AG04450 (cell line): ENCODE data around the gene EPHX1. TPM values are rescaled to one million over a fixed set of nuclear protein-coding genes. Genes with fewer than 3 reads are reported as not detected.
"Not testable (repeated sequence)": the region's sequence is repeated elsewhere in the genome, so short reads cannot be mapped to it uniquely, and the experiment has no call there.

Source experiments
- CTCF ChIA-PET: fragments of 300-600, 350-600 bp; formaldehyde crosslinking; extraction: SDS; loops from one replicate; lab custom pipeline; 2022; ENCODE audit warnings: antibody characterized with exemption, inconsistent platforms; lab: Charles Lee
- POLR2A ChIA-PET: fragments of 350-600 bp; formaldehyde crosslinking; extraction: SDS; loops from one replicate; lab custom pipeline; 2021; ENCODE audit warnings: antibody characterized with exemption, inconsistent platforms; lab: Yijun Ruan, JAX
- DNase-seq: peaks from one replicate; pipeline ENCODE4 v3.0.0-alpha.2; 2011; ENCODE audit warnings: low read depth, low spot score
- H3K27ac ChIP-seq: one replicate; pipeline ENCODE4 v1.5.1; 2012; ENCODE audit warnings: low read depth, low read length, control low read depth
- H3K27me3 ChIP-seq: one replicate; pipeline ENCODE4 v1.6.0; 2012; ENCODE audit warnings: low read length; ENCODE audit not compliant: control insufficient read depth, insufficient read depth
- H3K4me3 ChIP-seq: 2 replicates; pipeline ENCODE4 v1.5.1; 2011; ENCODE audit warnings: mild to moderate bottlenecking, low read depth, low read length, control low read depth
- H3K9me3 ChIP-seq: 2 replicates; pipeline ENCODE4 v1.5.1; 2012; ENCODE audit warnings: low read length; ENCODE audit not compliant: control insufficient read depth, insufficient read depth
- polyA plus RNA-seq: library from polyadenylated mRNA; depleted of rRNA; stranded (reverse); fragments of >200 nt; gene quantifications from 2 replicates; pipeline ENCODE4 v1.2.3, GENCODE V29; 2011
- TF ChIP-seq, protein P1 (sequence below): IDR thresholded peaks from 2 replicates; pipeline ENCODE4 v1.5.1; 2011; ENCODE audit warnings: low read depth, low read length, control low read depth, inconsistent platforms

Gene EPHX1
- polyA plus RNA-seq, 1 experiment = 41.3 TPM

DNA sequence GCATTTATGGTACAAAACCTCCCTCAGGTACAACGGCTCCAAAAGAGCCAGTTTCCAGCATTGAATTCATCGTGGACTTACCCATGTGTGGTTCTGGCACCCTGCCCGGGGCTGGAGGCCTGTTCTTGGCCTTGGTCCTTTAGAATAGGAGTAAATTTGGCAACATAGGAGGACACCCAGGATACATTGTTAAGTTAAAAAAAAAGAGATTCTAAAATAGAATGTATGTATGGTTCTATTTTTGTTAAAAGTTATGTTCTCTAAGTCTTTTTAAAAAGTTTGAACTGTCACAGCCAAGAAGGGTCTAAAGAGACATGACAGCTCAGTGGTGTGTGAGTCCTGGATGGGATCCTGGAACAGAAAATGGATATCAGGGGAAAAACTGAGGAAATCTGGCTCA is 25.9 kb downstream of the EPHX1 start:
- H3K27me3 ChIP-seq = no peaks in the 10 kb centered on the region
- TF ChIP-seq, protein P1, sequence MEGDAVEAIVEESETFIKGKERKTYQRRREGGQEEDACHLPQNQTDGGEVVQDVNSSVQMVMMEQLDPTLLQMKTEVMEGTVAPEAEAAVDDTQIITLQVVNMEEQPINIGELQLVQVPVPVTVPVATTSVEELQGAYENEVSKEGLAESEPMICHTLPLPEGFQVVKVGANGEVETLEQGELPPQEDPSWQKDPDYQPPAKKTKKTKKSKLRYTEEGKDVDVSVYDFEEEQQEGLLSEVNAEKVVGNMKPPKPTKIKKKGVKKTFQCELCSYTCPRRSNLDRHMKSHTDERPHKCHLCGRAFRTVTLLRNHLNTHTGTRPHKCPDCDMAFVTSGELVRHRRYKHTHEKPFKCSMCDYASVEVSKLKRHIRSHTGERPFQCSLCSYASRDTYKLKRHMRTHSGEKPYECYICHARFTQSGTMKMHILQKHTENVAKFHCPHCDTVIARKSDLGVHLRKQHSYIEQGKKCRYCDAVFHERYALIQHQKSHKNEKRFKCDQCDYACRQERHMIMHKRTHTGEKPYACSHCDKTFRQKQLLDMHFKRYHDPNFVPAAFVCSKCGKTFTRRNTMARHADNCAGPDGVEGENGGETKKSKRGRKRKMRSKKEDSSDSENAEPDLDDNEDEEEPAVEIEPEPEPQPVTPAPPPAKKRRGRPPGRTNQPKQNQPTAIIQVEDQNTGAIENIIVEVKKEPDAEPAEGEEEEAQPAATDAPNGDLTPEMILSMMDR = no peak
- POLR2A ChIA-PET = interaction anchor here (0.6 kb wide), 1 partner anchor 22 kb away, joined by 3 read pairs; no protein-coding TSS in a partner anchor
- H3K27ac ChIP-seq = no peak overlapping the region
- CTCF ChIA-PET = interaction anchor here (0.7 to 1.4 kb wide), 2 partner anchors 9 to 14 kb away, joined by 4 to 5 read pairs; no protein-coding TSS in a partner anchor
- no peak overlapping the region for H3K4me3 ChIP-seq
- no peak for DNase-seq
- H3K9me3 ChIP-seq = no peaks in the 10 kb centered on the region

DNA sequence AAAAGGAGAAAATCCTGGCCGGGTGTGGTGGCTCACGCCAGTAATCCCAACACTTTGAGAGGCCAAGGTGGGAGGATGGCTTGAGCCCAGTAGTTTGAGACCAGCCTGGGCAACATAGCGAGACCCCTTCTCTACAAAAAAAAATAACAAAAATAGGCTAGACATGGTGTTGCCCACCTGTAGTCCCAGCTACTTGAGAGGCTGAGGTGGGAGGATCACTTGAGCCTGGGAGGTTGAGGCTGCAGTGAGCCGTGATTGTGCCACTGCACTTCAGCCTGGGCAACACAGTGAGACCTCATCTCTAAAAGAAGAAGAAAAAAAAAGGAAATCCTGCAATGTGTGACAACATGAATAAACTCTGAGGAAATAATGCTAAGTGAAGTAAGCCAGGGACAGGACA is 26.4 kb downstream of the EPHX1 start:
- H3K27me3 ChIP-seq, DNase-seq, H3K4me3 ChIP-seq, POLR2A ChIA-PET, H3K27ac ChIP-seq, H3K9me3 ChIP-seq: not testable (repeated sequence)
- CTCF ChIA-PET = interaction anchor here (1.4 kb wide), 1 partner anchor 9 kb away, joined by 4 read pairs; no protein-coding TSS in a partner anchor

DNA sequence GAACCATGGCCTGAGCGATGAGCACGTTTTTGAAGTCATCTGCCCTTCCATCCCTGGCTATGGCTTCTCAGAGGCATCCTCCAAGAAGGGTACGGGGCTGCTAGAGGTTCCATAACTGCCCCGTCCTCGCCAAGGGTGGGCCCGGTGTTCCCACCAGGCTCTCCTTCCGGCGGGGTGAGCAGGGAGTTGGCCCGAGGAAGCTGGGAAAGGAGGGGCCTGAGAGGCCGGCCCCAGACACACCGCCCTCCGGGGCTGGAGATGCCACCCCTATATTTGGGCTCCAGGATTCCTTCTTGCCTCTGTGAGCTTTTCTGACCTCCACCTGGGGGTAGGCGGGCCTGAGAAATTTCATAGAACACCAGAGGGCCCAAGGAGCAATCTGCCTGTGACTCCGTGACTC is 28.9 kb downstream of the EPHX1 start:
- Histone ChIP-seq H3K9me3 (no peaks in the 10 kb centered on the region), H3K27me3 (no peaks in the 10 kb centered on the region), H3K27ac (no peak overlapping the region), H3K4me3 (no peak overlapping the region)
- TF ChIP-seq, protein P1 = no peak
- no peak for DNase-seq
- ChIA-PET POLR2A (no interaction called here), CTCF (interaction anchor here (0.9 to 1.4 kb wide), 2 partner anchors 8 to 66 kb away, joined by 4 read pairs; no protein-coding TSS in a partner anchor)

DNA sequence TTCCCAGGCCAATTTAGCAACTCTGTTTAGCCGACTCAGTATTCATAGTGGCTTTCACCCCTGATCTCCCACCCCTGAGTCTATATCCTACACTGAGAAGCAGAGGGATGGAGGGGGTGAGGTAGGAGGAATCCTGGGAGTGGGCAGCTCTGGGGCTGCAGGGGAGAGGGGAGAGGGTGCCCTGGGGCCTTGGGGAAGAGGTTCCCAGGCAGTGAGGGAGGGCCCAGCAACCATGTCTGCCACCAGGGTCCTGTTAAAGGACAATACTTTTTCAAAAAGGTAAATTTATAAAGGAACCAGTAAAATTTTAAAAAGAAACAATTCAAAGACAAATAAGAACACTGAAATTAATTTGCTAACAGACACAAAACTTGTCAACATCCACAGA is 30.3 kb downstream of the EPHX1 start:
- ChIA-PET POLR2A (interaction anchor here (1.2 kb wide), 1 partner anchor 62 kb away, joined by 6 read pairs; the partner anchor contains the start of gene SRP9), CTCF (interaction anchor here (0.9 to 1.5 kb wide), 2 partner anchors 361 to 366 kb away, joined by 4 read pairs; no protein-coding TSS in a partner anchor)
- DNase-seq = no peak
- TF ChIP-seq, protein P1 = no peak
- Histone ChIP-seq H3K4me3 (no peak overlapping the region), H3K9me3 (no peaks in the 10 kb centered on the region), H3K27ac (no peak overlapping the region), H3K27me3 (no peaks in the 10 kb centered on the region)

DNA sequence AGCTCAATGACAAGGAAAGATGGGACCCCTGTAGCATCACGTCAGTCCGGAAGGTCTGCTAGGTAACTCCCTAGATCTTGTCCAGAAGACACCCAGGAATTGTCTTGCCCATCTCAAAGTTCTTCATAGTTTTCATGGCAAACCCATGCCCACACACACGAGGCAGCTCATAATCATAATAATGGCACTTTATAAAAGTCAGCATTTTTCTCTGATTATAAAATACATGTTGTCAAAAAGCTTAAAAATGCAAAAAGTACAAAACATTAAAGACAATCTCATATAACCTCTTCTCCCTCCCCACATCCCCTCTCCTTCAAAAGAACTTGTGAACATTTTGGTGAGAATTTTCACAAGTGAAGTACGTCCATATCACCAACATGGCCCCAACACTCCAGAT is 30.8 kb downstream of the EPHX1 start:
- DNase-seq = no peak
- TF ChIP-seq, protein P1 = no peak
- no peak overlapping the region for H3K4me3 ChIP-seq
- no peaks in the 10 kb centered on the region for H3K27me3 ChIP-seq
- no peak overlapping the region for H3K27ac ChIP-seq
- ChIA-PET CTCF (interaction anchor here (0.9 to 1.5 kb wide), 2 partner anchors 362 to 366 kb away, joined by 4 read pairs; no protein-coding TSS in a partner anchor), POLR2A (interaction anchor here (1.2 kb wide), 1 partner anchor 63 kb away, joined by 6 read pairs; the partner anchor contains the start of gene SRP9)
- no peaks in the 10 kb centered on the region for H3K9me3 ChIP-seq
